H9 (cell line): ENCODE results near the gene SLC2A10. TPM values are rescaled to one million over a fixed set of nuclear protein-coding genes. Genes with fewer than 3 reads are reported as not detected.

Experiments
- DNase-seq: peaks from one replicate; pipeline ENCODE4 v3.0.0-alpha.2; 2017
- H2AFZ ChIP-seq: one replicate; pipeline ENCODE4 v1.6.1; 2013; ENCODE audit warnings: mild to moderate bottlenecking, low read length, control low read depth, moderate library complexity
- H2AK5ac ChIP-seq: 2 replicates; pipeline ENCODE4 v1.6.1; 2013; ENCODE audit warnings: low read length, control low read depth, mixed read lengths; ENCODE audit not compliant: insufficient read length
- H2BK120ac ChIP-seq: one replicate; pipeline ENCODE4 v1.6.1; 2013; ENCODE audit warnings: low read depth, mild to moderate bottlenecking, low read length, control low read depth, inconsistent platforms; ENCODE audit not compliant: poor library complexity, severe bottlenecking
- H2BK12ac ChIP-seq: 2 replicates; pipeline ENCODE4 v1.6.1; 2013; ENCODE audit warnings: low read length, control low read depth, mixed read lengths, low read depth; ENCODE audit not compliant: insufficient read length
- H2BK15ac ChIP-seq: 2 replicates; pipeline ENCODE4 v1.6.1; 2013; ENCODE audit warnings: low read depth, low read length, control low read depth
- H2BK20ac ChIP-seq: one replicate; pipeline ENCODE4 v1.6.1; 2013; ENCODE audit warnings: low read depth, mild to moderate bottlenecking, low read length, control low read depth, inconsistent platforms; ENCODE audit not compliant: poor library complexity, severe bottlenecking
- H2BK5ac ChIP-seq: 2 replicates; pipeline ENCODE4 v1.6.1; 2013; ENCODE audit warnings: low read length, control low read depth, mixed read lengths; ENCODE audit not compliant: insufficient read length
- H3K14ac ChIP-seq: 2 replicates; pipeline ENCODE4 v1.6.1; 2013; ENCODE audit warnings: low read length, control low read depth; ENCODE audit not compliant: insufficient read depth
- H3K18ac ChIP-seq: 2 replicates; pipeline ENCODE4 v1.6.1; 2013; ENCODE audit warnings: low read depth, mild to moderate bottlenecking, mixed read lengths, low read length, control low read depth; ENCODE audit not compliant: insufficient read length
- H3K23ac ChIP-seq: 2 replicates; pipeline ENCODE4 v1.6.1; 2013; ENCODE audit warnings: low read length, control low read depth, mixed read lengths, low read depth; ENCODE audit not compliant: insufficient read length
- H3K23me2 ChIP-seq: 2 replicates; pipeline ENCODE4 v1.6.1; 2013; ENCODE audit warnings: low read depth, mild to moderate bottlenecking, mixed read lengths, low read length, control low read depth; ENCODE audit not compliant: insufficient read length, poor library complexity, severe bottlenecking
- H3K27ac ChIP-seq: 2 replicates; pipeline ENCODE4 v1.5.1; 2013; ENCODE audit warnings: low read length, control low read depth, mixed read lengths, low read depth; ENCODE audit not compliant: insufficient read length
- H3K27me3 ChIP-seq: 2 replicates; pipeline ENCODE4 v1.6.1; 2013; ENCODE audit warnings: low read length, control low read depth, inconsistent platforms; ENCODE audit not compliant: insufficient read depth
- H3K4ac ChIP-seq: 2 replicates; pipeline ENCODE4 v1.6.1; 2013; ENCODE audit warnings: low read depth, mild to moderate bottlenecking, control low read depth, inconsistent platforms, low read length, moderate library complexity
- H3K4me1 ChIP-seq: 2 replicates; pipeline ENCODE4 v1.6.1; 2013; ENCODE audit warnings: low read length, control low read depth, inconsistent platforms; ENCODE audit not compliant: insufficient read depth
- H3K4me2 ChIP-seq: 2 replicates; pipeline ENCODE4 v1.6.1; 2013; ENCODE audit warnings: low read length, control low read depth, mixed read lengths; ENCODE audit not compliant: insufficient read length, insufficient read depth
- H3K56ac ChIP-seq: 2 replicates; pipeline ENCODE4 v1.6.1; 2013; ENCODE audit warnings: low read depth, mild to moderate bottlenecking, mixed read lengths, low read length, control low read depth; ENCODE audit not compliant: insufficient read length
- H3K79me1 ChIP-seq: 2 replicates; pipeline ENCODE4 v1.6.1; 2013; ENCODE audit warnings: low read depth, mild to moderate bottlenecking, moderate library complexity, low read length, control low read depth, inconsistent platforms; ENCODE audit not compliant: insufficient read depth, poor library complexity, severe bottlenecking
- H3K79me2 ChIP-seq: 2 replicates; pipeline ENCODE4 v1.6.1; 2013; ENCODE audit warnings: low read length, control low read depth, inconsistent platforms; ENCODE audit not compliant: insufficient read depth
- H3K9ac ChIP-seq: 2 replicates; pipeline ENCODE4 v1.6.1; 2013; ENCODE audit warnings: low read length, control low read depth, mixed read lengths; ENCODE audit not compliant: insufficient read length; ENCODE audit errors: extremely low read depth
- H3K9me3 ChIP-seq: one replicate; pipeline ENCODE4 v1.6.1; 2013; ENCODE audit warnings: low read depth, low read length, inconsistent platforms; ENCODE audit not compliant: control insufficient read depth
- H3T11ph ChIP-seq: one replicate; pipeline ENCODE4 v1.6.1; 2013; ENCODE audit warnings: mild to moderate bottlenecking, low read length, control low read depth, inconsistent platforms
- H4K20me1 ChIP-seq: one replicate; pipeline ENCODE4 v1.6.1; 2013; ENCODE audit not compliant: control insufficient read depth, insufficient read length, insufficient read depth
- H4K5ac ChIP-seq: 2 replicates; pipeline ENCODE4 v1.6.1; 2013; ENCODE audit warnings: low read depth, mild to moderate bottlenecking, mixed read lengths, low read length, control low read depth; ENCODE audit not compliant: insufficient read length
- H4K8ac ChIP-seq: replicated peaks from 2 replicates; pipeline ENCODE4 v1.6.1; 2013; ENCODE audit warnings: low read length, control low read depth, mixed read lengths, low read depth; ENCODE audit not compliant: insufficient read length
- H4K91ac ChIP-seq: 2 replicates; pipeline ENCODE4 v1.6.1; 2013; ENCODE audit warnings: low read depth, mild to moderate bottlenecking, moderate library complexity, mixed read lengths, low read length, control low read depth; ENCODE audit not compliant: insufficient read length
- H3K27ac Mint-ChIP-seq, 3 experiments: 2 replicates in 2 of 3; 3 replicates in 1 of 3; pipeline ENCODE4 v1.8.0; 2020 to 2021; ENCODE audit warnings: mixed read lengths in 3 of 3, mild to moderate bottlenecking in 1 of 3, moderate library complexity in 1 of 3
- H3K27me3 Mint-ChIP-seq: 2 replicates; pipeline ENCODE4 v1.8.0; 2021; ENCODE audit warnings: low read depth, mild to moderate bottlenecking, moderate library complexity, mixed read lengths
- H3K36me3 Mint-ChIP-seq, 3 experiments: 2 replicates in 2 of 3; 3 replicates in 1 of 3; pipeline ENCODE4 v1.8.0; 2020 to 2021; ENCODE audit warnings: low read depth in 3 of 3, mixed read lengths in 3 of 3; ENCODE audit not compliant: insufficient read depth in 1 of 3
- H3K4me1 Mint-ChIP-seq, 2 experiments: 2 replicates each; pipeline ENCODE4 v1.8.0; 2020; ENCODE audit warnings: mixed read lengths in 2 of 2
- H3K4me3 Mint-ChIP-seq, 2 experiments: 2 replicates in 1 of 2; 3 replicates in 1 of 2; pipeline ENCODE4 v1.8.0; 2020 to 2021; ENCODE audit warnings: mild to moderate bottlenecking in 2 of 2, mixed read lengths in 2 of 2, moderate library complexity in 1 of 2
- H3K9me3 Mint-ChIP-seq, 2 experiments: 2 replicates in 1 of 2; 3 replicates in 1 of 2; pipeline ENCODE4 v1.8.0; 2020; ENCODE audit warnings: mild to moderate bottlenecking in 2 of 2, mixed read lengths in 2 of 2, moderate library complexity in 1 of 2
- CTCF ChIP-seq: fragments of 200-600 bp; sonication (generic); conservative IDR thresholded peaks from 3 replicates; pipeline ENCODE4 v1.8.0; 2021; ENCODE audit warnings: antibody characterized with exemption, mild to moderate bottlenecking
- WGBS: extraction: QIAGEN DNeasy Blood & Tissue Kit; methylation state at CpG from one replicate; pipeline ENCODE4 v1.1.7; 2013; ENCODE audit warnings: missing lambda C conversion rate, low lambda C conversion rate, mixed read lengths; ENCODE audit not compliant: insufficient read length; ENCODE audit errors: extremely low coverage; 5-methylcytosine and 5-hydroxymethylcytosine counted together
- total RNA-seq: library from RNA; stranded (reverse); gene quantifications from 2 replicates; pipeline ENCODE4 v1.2.1, GENCODE V29; 2021

The SLC2A10 gene
- total RNA-seq, 1 experiment from 2014 or later: 8.2 TPM

GRCh38 chr20:46742669-46743045 lies 33.2 kb downstream of the SLC2A10 start:
- H3K79me1 ChIP-seq: no peaks in the 10 kb centered on the region
- Mint-ChIP-seq H3K4me3 (no peak overlapping the region), H3K27ac (no peak overlapping the region), H3K36me3 (no peaks in the 10 kb centered on the region), H3K9me3 (peaks cover 0 to 3% of the 10 kb centered on the region in 2 experiments; a peak in 2 of 5 replicates), H3K27me3 (peaks cover 3% of the 10 kb centered on the region), H3K4me1 (peaks cover 8 to 17% of the 10 kb centered on the region in 2 experiments)
- no peak overlapping the region for H3K14ac ChIP-seq
- H2AK5ac ChIP-seq: no peak overlapping the region
- H3K9me3 ChIP-seq: no peaks in the 10 kb centered on the region
- no peaks in the 10 kb centered on the region for H3K79me2 ChIP-seq
- no peak overlapping the region for H3K56ac ChIP-seq
- no peak overlapping the region for H3K4me2 ChIP-seq
- no peak overlapping the region for H4K8ac ChIP-seq
- TF ChIP-seq CTCF: no peak
- H2BK12ac ChIP-seq: no peak overlapping the region
- H3K18ac ChIP-seq: no peak overlapping the region
- no peak overlapping the region for H2AFZ ChIP-seq
- no peaks in the 10 kb centered on the region for H3K23me2 ChIP-seq
- no peak overlapping the region for H2BK120ac ChIP-seq
- no peak overlapping the region for H3K23ac ChIP-seq
- DNase-seq: no peak
- H2BK20ac ChIP-seq: no peak overlapping the region
- H3K9ac ChIP-seq: no peak overlapping the region
- no peak overlapping the region for H2BK15ac ChIP-seq
- no CpG with 5 or more reads among the region's 5 CpGs for WGBS
- no peak overlapping the region for H3T11ph ChIP-seq
- no peaks in the 10 kb centered on the region for H3K4me1 ChIP-seq
- H2BK5ac ChIP-seq: no peak overlapping the region
- H3K4ac ChIP-seq: no peak overlapping the region
- no peak overlapping the region for H4K91ac ChIP-seq
- no peak overlapping the region for H3K27ac ChIP-seq
- H4K5ac ChIP-seq: no peak overlapping the region
- no peaks in the 10 kb centered on the region for H4K20me1 ChIP-seq
- H3K27me3 ChIP-seq: no peaks in the 10 kb centered on the region
